RPMI7951 (cell line): ENCODE data around the gene KAZN. TPM values are rescaled to one million over a fixed set of nuclear protein-coding genes. Genes with fewer than 3 reads are reported as not detected.

Experiments used
- DNase-seq: peaks from one replicate; pipeline ENCODE4 v3.0.0-alpha.2; 2012; ENCODE audit warnings: low read depth
- total RNA-seq: library from RNA; depleted of rRNA; stranded (reverse); fragments of >200 nt; shearing (Covaris generic); gene quantifications from 2 replicates; pipeline ENCODE4 v1.2.3, GENCODE V29; 2014

The KAZN gene
- total RNA-seq, 1 experiment from 2014 or later, result 0.24 TPM

- no peak for DNase-seq
Observed at GRCh38 chr1:14585728-14586127, 12.8 kb upstream of the KAZN start.

DNA sequence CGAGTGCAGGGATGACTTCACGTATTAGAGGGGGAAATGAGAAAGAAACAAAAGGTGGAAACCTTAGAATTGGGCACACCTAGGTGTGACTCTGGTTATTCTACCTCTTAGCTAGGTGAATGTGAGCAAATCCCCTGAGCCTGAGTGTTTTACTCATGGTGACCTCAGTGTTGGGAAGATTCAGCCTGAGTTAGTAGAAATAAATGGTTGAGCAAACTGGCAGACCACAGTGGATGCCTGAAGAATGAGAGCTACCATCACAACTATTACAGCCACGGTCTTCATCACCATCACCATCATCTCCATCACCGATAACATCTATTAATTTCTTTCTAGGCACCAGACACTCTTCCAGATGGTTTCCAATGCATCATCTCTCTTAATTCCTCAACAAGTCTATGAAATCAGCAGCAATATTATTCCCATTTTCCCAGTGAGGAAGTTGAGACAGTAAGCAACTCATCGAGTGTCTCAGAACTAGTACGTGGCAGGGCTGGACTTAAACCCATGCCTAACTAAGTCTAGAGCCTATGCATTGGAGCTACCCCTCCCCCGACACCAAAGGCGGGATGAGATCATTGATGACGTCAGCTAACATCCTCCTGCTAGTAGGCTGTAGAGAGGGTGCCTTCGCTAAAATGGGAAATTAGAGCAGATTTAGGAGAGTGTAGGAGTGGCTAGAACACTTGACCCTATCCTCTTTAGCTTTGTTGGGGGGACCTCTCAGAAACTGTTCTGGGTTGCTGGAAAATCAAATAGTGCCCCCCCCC lies 7.9 kb upstream of the KAZN start:
- DNase-seq, result no peak

GRCh38 chr1:14591600-14591999 lies 6.9 kb upstream of the KAZN start:
- no peak for DNase-seq

- no peak for DNase-seq
Observed at GRCh38 chr1:14592004-14592631, 6.4 kb upstream of the KAZN start.

DNA sequence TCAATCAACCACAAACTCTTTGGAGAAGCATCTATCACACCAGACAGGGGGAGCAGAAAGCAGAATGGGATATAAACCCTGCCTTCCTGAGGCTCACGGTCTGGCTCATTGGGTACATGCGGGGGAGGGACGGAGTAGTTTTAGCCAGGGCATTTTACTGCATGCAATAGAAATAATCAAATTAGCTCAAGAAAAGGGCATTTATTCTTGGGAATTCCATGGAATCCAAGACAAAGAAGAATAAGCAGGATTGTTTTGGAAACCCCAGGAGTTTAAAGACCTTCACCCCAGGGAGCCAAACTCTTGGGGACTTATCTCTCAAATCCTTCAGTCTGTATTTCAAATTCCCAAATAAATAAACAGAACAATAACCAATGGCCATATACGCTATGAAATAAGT lies 5.2 kb upstream of the KAZN start:
- DNase-seq, result no peak

DNA sequence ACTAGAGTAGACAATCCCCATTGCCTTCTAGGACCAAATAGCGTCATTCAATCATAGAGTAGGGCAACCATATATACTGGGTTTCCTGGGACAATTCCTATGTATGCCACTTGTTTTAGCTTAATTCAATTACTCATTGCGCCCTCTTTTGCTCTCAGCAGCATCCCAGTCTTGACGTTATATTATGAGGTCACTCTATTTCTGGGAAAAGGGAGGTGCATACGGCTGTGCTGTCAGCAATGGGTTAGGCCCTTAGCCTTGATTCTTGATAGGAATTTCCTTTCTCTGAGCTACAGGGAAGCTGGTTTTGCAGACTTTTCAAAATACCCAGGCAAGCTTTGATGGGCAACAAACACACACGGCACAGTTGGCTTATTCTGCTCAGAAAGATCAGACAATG lies 4.4 kb upstream of the KAZN start:
- no peak for DNase-seq

DNA sequence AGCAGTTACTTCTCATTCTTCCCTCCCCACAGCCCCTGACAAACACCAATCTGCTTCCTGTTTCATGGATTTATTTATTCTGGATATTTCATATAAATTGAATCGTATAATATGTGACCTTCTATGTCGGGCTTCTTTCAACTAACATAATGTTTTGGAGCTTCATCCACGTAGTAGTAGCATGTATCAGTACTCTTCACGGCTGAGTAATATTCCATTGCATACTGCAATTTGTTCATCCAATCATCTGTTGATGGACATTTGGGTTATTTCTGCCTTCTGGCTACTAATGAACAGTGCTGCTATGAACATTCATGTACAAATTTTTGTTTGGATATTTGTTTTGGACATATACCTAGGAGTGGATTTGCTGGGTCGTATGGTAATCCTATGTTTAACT lies 1.9 kb upstream of the KAZN start:
- no peak for DNase-seq

DNA sequence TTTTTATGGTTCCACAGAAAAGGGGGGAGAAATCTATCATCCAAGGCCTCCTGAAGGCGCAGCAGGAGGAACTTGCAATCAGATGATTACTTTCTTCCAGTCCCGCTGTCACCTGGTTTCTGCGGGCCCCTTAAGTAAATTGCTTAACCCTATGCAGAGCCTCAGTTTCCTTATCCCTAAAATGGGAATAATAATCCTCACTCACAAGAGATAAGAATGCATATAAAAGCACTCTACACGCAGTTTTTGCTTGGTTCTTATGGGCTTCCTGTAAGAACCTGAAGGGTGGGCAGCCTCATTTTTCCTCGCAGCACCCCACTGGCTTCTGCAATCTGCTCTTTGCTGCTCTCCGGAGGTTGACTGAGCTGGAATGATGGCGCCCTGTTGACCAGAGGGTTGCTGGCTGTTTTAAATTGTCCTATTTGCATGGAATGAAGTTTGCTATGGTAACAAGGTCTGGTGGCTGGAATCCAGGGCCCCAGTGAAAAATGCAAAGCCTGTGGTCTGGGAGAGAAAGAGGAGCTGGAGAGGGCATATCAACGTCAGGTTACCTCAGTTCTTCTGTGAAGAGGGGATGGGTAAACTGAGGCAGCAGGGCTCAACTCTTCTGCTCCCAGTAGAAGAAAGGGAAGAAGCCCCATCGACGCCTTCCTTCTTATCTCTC lies 1.0 kb upstream of the KAZN start:
- DNase-seq, result no peak

DNA sequence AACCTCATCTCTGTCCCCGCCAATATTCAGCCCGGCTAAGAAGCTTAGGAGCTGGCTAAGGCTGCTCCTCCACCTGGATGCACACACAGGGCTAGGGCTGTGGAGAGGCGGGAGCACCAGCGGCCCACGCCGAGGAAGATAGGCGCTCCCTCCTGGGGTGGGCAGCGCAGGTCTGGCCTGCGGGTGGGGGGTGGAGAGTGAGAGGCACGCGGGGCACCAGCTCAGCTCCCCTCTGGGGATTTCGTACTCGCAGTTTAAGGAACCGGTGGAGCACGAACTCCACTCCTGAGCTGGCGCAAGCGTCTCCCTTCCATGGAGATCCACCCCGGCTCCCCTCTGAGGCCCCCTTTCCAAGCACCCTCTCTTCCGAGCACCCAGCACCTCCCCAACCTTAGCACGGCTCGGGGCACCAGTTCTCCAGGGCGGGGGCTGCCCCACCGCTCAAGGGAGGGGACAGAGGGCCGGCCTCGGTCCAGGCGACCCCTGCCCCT lies 433 bp upstream of the KAZN start:
- no peak for DNase-seq

- no peak for DNase-seq
Observed at GRCh38 chr1:14599183-14599791, 802 bp downstream of the KAZN start.

DNA sequence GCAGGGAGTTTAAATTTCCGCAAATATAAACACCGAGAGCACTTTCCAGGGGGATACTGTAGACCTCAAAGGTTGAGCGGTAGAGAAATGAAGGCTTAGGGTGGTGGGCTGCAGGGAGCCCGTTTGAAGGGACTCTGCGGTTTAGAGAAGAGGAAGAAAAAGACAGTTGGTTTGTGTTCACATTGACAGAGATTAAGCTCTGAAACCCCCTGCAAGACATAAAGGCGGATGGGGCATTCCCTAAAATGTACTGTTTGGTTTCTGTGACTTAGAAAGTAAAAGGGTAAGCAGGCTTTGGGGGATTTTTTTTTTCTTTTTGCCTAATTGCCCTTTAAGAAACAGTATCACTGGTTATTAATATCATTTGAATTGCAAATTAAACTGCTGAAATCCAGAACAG lies 1.3 kb downstream of the KAZN start:
- no peak for DNase-seq

DNA sequence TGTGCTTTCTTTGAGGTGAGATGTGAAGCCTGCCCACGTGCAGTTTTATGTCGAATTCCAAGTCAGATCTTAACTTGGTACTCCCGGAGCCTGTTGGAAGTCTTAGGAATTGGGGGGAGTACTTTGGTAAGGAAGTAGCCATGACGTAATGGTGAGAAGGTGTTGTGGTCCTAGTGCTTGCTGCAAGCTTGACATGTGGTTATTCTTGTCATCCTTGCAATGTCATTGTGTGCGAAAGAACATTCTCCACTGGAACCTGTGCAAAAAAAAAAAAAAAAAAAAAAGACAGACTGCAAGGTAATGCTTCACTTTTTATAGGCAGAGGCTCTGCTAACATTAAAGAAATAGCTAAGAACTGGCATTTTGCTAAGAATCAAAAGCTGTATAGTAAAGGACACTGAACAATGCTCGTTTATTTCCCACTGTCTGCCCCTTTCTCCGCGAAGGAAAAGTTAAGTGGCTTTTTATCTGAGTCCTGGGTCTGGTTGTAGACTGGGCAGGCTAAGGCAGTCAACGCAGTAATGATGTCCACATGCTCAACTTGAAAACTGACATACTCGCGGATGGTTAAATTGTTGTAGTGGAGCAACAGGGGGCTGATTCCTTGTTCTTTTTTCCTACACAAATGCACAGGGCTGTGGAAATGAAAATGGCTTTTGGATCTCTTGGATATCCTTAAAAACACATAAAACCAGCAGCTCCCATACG lies 2.1 kb downstream of the KAZN start:
- DNase-seq, result no peak

DNA sequence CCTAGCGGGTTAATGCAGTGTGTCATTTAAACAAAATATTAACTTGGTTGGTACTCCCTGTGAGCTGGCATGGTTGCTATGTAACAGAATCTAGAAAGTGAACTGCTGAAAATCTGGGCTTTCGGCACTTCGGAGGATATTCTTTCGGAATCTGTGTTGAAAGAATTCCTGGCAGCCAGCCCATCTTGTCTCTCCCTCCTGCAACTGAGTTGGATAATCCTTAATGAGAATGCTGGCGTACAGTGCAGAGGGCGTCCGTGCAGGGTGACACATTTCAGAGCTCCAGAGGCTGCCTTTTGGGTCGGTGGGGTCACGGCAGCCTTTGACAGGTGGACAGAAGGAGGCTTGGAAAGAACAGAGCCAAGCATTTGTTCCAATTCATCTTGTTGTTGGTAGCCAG lies 3.7 kb downstream of the KAZN start:
- no peak for DNase-seq

DNA sequence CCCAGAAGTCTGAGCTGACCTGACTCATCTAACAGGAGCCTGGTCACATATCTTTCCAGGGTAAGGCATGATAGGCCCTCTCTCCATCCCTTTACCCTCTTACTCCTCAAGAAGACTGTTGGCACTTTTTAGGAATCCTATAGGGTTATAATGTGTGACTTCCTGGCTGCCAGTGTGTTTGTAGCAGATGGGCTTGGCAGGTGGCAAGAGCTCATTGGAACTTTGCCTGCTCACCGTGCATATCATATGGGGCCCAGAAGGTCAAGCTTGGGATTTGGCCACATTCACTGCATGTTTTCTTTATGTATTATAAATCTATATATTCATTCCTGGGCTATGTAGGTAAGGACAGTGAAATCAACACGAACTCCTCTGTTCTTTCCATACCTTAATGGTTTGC lies 5.2 kb downstream of the KAZN start:
- DNase-seq, result no peak

- no peak for DNase-seq
Observed at GRCh38 chr1:14604414-14604813, 5.9 kb downstream of the KAZN start.

GRCh38 chr1:14605945-14606344 lies 7.5 kb downstream of the KAZN start:
- no peak for DNase-seq

DNA sequence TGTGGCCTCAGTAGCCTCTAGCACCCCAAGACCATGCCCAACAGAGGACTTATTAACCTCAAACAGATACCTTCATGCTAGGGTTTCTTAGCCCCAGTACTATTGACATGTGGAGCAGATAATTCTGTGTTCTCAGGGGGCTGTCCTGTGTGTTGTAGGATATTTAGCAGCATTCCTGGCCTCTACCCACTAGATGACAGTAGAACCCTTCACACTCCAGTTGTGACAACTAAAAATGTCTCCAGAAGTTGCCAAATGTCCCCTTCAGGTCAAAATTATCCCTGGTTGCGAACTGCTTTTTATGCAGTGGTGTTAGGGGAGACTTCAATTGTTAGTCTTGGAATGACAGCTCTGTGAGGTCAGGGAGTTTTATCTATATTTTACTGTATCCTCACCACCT lies 8.1 kb downstream of the KAZN start:
- no peak for DNase-seq

GRCh38 chr1:14607295-14607694 lies 8.8 kb downstream of the KAZN start:
- DNase-seq, result no peak

DNA sequence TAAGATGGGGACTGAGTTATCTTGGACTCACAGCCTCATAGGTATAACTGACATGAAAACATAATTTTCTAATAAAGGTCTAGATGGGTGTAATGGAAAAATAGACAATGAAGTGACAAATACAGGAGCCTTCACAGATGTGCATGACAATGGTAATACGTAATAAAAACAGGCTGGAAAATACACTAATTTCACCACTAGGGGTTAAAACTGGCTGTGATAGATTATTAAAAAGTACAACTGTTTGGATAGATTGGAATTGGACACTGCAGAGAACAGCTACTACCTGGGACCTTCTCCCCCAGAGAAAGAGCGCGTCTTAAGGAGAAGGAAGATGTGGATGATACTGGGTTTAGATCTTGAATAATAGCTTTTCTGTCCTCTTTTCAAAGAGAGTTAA lies 9.8 kb downstream of the KAZN start:
- DNase-seq, result no peak

DNA sequence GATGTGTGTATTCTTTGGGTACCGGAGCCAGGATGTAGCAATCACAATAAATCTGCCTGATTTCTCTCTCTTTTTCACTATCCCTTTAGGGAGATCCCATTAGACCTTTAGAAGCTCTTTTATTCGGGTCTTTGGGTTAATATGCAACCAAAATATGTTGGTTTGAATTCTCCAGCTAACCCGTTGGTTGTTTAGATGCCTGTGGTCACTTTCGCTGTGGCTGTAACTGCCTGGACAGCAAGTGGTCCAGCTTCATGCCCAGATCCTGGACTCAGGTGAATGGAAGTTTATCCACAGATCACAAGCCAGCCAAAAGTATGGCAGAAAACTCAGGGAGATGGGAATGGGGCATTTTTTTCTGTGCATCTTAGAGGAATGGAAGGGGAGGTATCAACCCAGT lies 12.3 kb downstream of the KAZN start:
- DNase-seq, result no peak

DNA sequence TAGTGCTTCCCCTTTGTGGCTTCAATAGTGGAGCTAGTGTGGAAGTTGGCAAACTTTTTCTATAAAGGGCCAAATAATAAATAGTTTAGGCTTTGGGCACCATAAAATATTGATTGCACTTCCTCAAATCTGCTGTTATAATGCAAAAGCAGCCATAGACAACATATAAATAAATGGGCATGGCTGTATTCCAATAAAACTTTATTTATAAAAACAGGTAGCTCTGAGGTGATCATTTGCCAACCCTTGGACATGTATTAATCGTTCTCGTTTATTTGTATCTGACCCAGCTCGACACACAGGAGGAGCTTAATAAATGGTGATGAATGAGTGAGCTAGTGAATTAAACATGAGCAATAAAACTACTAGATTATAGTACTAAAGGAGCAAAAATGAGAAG lies 13.3 kb downstream of the KAZN start:
- no peak for DNase-seq

- no peak for DNase-seq
Observed at GRCh38 chr1:14612256-14612655, 13.8 kb downstream of the KAZN start.
